ENCODE measurements around the gene IFI16.

- no peak for TF ChIP-seq CTCF (IDR thresholded peaks at IDR 0.05)
- TF ChIP-seq ZFX (IDR thresholded peaks at IDR 0.05; ENCODE audit: borderline replicate concordance): no peak
Measured at GRCh38 chr1:159077120-159077961, 67.6 kb downstream of the IFI16 start.

Data from 22Rv1 (cell line).